Brain microvascular endothelial cell (primary cell): ENCODE results near the gene DGCR8.

Experiments
- DNase-seq: peaks from one replicate; pipeline ENCODE4 v3.0.0-alpha.2; 2020
- H3K27ac ChIP-seq: fragments of 250-450 bp; sonication (Bioruptor Pico); 2 replicates; pipeline ENCODE4 v1.5.1; 2020; ENCODE audit warnings: mild to moderate bottlenecking, moderate library complexity
- H3K27me3 ChIP-seq: fragments of 250-450 bp; sonication (Bioruptor Pico); replicated peaks from 2 replicates; pipeline ENCODE4 v1.5.1; 2020; ENCODE audit warnings: mild to moderate bottlenecking
- H3K36me3 ChIP-seq: fragments of 250-450 bp; sonication (Bioruptor Pico); replicated peaks from 2 replicates; pipeline ENCODE4 v1.5.1; 2020; ENCODE audit warnings: mild to moderate bottlenecking
- H3K4me3 ChIP-seq: 2 replicates; pipeline ENCODE4 v1.5.1; 2011; ENCODE audit warnings: low read depth, mild to moderate bottlenecking, control low read depth, low read length, moderate library complexity
- in situ Hi-C: cut with HindIII; loops from 2 replicates; pipeline ENCODE4 v1.10.0; 2017; ENCODE audit warnings: low sequenced_read_pairs, low pct_ligation_motif_present
- TF ChIP-seq, protein P1 (sequence below): IDR thresholded peaks from 2 replicates; pipeline ENCODE4 v1.5.1; 2011; ENCODE audit warnings: low read depth, mild to moderate bottlenecking, moderate library complexity, low read length, control low read depth, inconsistent platforms; ENCODE audit errors: missing control alignments

The DGCR8 gene

DNA sequence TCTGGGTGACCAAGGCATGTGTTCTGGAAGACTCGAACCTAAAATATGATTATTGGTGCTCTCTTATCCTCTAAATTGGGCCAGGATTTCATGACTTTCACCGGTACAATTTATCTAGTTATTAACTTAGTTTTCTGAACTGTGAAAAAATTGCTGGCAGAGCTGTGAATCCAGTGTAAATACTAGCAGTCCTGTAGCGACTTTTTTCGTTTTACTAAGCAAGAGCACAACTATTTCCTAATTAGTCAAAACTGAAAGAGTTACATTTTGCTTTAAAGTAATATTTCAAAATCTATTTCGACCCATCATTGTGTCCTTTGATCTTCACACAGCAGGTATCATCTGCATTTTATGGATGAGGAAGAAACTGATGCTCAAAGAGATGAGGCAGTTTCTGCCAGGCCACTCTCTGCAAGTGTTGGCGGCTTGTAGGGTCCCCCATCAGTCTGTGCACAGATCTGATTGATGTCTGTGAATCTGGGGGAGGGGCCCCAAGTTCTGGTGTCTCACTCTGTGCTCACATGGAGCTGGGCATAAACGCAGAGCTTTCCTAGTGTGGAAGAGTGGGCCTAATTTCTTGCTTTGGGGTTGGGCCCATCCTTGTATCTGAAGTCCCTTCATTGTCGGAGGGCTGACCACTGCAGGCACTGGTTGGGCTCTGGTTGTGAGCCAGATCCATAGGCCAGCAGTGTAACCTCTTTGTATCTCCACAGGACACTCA is 38.4 kb downstream of the DGCR8 start:
- Histone ChIP-seq H3K36me3 (peaks cover 54% of the 10 kb centered on the region), H3K27me3 (no peaks in the 10 kb centered on the region), H3K27ac (peak overlapping the region; percentile 57), H3K4me3 (peak overlapping the region; percentile 82)
- in situ Hi-C loops = no loop called here
- DNase-seq = no peak
- TF ChIP-seq, protein P1, sequence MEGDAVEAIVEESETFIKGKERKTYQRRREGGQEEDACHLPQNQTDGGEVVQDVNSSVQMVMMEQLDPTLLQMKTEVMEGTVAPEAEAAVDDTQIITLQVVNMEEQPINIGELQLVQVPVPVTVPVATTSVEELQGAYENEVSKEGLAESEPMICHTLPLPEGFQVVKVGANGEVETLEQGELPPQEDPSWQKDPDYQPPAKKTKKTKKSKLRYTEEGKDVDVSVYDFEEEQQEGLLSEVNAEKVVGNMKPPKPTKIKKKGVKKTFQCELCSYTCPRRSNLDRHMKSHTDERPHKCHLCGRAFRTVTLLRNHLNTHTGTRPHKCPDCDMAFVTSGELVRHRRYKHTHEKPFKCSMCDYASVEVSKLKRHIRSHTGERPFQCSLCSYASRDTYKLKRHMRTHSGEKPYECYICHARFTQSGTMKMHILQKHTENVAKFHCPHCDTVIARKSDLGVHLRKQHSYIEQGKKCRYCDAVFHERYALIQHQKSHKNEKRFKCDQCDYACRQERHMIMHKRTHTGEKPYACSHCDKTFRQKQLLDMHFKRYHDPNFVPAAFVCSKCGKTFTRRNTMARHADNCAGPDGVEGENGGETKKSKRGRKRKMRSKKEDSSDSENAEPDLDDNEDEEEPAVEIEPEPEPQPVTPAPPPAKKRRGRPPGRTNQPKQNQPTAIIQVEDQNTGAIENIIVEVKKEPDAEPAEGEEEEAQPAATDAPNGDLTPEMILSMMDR = no peak

DNA sequence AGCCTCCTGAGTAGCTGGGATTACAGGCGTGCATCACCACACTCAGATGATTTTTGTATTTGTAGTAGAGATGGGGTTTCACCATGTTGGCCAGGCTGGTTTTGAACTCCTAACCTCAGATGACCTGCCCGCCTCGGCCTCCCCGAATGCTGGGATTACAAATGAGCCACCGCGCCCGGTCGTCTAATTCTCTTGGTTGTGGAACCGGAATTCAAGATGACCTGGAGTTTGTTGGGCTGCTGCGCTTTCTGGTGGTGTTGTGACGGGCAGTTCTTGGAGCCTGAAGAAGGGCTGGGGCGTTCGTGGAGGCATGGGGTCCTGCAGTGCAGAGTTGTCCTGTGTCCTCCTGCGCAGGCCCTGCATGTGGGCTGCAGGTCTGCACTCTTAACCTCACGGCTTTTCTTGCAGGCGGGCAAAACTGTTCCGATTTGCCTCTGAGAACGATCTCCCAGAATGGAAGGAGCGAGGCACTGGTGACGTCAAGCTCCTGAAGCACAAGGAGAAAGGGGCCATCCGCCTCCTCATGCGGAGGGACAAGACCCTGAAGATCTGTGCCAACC is 41.9 kb downstream of the DGCR8 start:
- Histone ChIP-seq H3K27me3 (no peaks in the 10 kb centered on the region), H3K27ac (no peak overlapping the region), H3K36me3 (peaks cover 61% of the 10 kb centered on the region), H3K4me3 (no peak overlapping the region)
- in situ Hi-C loops = no loop called here
- TF ChIP-seq, protein P1 = no peak
- DNase-seq = no peak

DNA sequence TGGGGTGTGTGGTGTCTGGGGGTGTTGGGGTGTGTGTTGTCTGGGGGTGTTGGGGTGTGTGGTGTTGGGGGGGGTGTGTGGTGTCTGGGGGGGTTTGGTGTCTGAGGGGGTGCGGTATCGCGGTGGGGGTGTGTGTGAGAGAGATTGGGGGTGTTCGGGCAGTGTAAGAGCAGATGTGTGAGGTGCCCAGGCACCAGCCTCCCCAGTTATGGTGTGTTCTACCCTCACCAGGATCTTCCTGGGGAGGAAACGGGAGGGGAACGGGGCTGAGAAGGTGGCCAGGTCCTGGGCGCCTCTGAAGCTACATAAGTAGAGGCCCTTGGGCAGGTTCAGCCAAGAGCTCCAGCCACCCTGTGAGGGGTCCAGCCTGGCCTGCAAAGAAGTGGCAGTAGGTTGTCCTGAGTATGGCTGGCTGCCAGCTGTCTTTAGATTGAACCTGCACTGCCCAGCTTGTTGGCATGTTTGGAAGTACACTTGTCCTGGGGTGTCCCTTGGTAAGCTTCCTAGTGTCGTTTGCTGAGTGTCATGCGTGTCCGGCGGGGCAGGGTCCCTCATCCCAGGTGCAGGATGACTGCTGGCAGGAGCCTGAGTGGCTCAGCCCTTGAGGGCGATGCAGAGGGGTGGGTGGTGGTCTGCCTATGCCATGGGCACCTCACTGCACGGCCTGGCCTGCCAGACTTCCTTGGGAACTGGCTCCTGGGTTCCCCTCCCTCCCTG is 43.5 kb downstream of the DGCR8 start:
- Histone ChIP-seq H3K4me3 (no peak overlapping the region), H3K27me3 (no peaks in the 10 kb centered on the region), H3K36me3 (peaks cover 74% of the 10 kb centered on the region), H3K27ac (no peak overlapping the region)
- in situ Hi-C loops = no loop called here
- DNase-seq = no peak
- TF ChIP-seq, protein P1 = no peak

DNA sequence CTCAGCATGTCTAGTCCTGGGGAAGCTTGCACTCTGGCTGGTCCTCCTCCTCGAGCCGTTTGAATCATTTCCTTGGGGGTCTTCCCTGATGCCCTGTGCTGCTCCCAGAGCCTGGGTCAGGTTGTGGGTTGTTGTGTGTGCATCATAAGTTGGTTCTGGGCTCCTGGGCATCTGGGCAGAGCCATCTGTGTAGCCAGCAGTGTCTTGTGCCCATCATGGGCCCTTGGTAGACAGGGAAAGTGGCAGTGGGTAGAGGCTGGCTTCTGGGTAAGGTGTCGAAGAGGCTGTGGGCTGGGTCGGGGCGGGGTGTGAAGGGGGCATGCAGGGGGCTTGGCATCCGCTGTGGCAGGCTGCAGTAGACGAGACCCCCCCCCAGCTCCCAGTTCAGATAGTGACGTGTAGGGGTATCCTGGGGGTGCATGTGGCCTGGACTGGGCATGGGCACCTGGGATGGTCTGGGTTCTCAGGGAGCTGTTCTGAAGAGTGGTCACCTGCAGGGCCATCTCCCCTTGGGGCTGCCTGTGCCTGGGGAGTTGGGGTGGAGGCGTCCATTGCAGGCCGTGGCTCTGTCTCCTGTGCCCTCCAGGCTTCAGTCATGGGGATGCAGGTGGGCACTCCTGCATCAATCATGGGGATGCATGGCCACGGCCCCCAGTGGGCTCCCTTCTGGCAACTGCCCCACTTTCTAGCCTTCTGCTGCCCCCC is 44.2 kb downstream of the DGCR8 start:
- H3K36me3 ChIP-seq = peaks cover 70% of the 10 kb centered on the region
- TF ChIP-seq, protein P1 = no peak
- in situ Hi-C loops = no loop called here
- DNase-seq = no peak
- H3K27me3 ChIP-seq = no peaks in the 10 kb centered on the region
- no peak overlapping the region for H3K27ac ChIP-seq
- no peak overlapping the region for H3K4me3 ChIP-seq

DNA sequence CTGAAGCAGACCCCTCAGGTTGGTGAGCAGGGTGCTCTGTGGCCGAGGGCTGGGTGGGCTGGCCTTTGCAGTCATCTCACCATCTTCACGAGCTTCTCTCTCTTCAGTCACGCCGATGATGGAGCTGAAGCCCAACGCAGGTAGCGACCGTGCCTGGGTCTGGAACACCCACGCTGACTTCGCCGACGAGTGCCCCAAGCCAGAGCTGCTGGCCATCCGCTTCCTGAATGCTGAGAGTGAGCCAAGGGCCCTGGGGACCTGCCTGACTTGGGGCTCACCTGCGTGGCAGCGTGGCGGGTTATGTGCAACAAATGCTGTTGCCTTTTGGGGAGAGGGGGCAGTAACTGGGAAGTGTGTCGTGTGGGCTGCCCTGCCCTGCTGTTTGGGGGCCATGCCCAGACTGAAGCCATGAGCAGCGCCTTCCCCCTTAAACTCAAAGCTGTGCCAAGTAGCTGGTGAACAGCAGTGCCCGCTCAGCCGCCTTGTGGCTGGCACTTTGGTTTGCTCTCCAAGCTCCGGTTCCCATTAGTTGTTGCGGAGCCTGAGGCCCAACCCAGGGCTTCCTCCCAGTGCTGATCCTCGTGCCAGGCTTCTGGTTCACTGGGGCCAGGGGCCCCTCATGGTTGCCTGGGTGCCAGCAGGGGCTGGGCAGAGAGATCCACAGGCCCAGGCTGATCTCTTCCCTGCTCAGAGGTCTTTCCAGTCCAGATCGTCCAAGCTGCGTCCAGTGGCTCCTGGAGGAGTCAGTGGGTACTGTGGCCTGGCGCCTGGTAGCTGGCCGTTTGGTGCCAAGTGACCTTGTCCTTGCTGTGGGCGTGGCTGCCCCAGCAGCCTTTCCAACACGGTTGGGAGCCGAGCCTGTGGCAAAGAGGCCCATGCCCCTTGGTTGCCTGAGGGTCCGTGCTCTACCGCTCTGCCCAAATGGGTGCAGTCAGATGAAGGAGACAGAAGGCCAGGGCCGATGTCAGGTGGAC is 45.4 kb downstream of the DGCR8 start:
- H3K27me3 ChIP-seq = no peaks in the 10 kb centered on the region
- DNase-seq = no peak
- no peak overlapping the region for H3K4me3 ChIP-seq
- TF ChIP-seq, protein P1 = no peak
- in situ Hi-C loops = no loop called here
- peaks cover 57% of the 10 kb centered on the region for H3K36me3 ChIP-seq
- H3K27ac ChIP-seq = no peak overlapping the region
